ENCODE results near the gene FSTL4. TPM values are rescaled to one million over a fixed set of nuclear protein-coding genes. Genes with fewer than 3 reads are reported as not detected.

FSTL4 gene
- total and polyA plus RNA-seq, 2 of the 13 experiments (the other 11 are each of a cell fraction or from before 2014, with no cell fraction given): 2.1 to 3.0 TPM

DNA sequence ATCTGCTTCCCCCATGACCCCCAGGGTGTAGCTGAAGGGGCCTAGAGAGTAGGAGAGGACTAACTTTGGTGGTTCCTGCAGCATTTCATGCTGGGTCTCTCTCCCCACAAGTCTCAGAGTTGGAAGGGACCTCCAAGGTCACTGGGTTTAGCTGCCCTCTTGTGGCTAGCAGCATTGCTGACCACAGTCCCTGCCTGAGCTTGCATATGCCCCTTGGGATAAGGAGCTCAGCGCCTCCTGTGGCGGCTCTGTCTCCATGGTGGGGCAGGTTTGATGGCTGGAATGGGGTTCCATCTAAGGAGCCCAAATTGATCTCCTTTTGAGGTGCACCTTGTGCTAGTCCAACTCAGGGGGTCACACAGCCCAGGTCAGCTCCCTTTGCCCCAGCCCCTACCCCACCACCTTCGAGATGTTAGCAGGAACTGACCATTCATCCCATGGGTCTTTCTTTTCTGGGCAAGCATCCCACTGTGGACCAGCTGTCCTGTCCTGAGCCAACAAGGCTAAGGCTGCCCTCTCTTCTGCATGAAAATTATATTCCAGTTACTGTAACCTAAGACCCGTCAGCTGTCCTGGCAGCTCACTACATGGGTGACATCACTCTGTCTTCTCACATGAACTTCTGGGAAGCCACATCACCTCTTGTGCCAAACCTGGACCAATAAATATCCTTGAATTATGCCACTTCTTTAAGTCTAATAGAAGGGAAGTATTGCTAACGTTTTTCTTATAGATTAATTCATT is 364.3 kb downstream of the FSTL4 start (continued):
- TF ChIP-seq, protein P1, sequence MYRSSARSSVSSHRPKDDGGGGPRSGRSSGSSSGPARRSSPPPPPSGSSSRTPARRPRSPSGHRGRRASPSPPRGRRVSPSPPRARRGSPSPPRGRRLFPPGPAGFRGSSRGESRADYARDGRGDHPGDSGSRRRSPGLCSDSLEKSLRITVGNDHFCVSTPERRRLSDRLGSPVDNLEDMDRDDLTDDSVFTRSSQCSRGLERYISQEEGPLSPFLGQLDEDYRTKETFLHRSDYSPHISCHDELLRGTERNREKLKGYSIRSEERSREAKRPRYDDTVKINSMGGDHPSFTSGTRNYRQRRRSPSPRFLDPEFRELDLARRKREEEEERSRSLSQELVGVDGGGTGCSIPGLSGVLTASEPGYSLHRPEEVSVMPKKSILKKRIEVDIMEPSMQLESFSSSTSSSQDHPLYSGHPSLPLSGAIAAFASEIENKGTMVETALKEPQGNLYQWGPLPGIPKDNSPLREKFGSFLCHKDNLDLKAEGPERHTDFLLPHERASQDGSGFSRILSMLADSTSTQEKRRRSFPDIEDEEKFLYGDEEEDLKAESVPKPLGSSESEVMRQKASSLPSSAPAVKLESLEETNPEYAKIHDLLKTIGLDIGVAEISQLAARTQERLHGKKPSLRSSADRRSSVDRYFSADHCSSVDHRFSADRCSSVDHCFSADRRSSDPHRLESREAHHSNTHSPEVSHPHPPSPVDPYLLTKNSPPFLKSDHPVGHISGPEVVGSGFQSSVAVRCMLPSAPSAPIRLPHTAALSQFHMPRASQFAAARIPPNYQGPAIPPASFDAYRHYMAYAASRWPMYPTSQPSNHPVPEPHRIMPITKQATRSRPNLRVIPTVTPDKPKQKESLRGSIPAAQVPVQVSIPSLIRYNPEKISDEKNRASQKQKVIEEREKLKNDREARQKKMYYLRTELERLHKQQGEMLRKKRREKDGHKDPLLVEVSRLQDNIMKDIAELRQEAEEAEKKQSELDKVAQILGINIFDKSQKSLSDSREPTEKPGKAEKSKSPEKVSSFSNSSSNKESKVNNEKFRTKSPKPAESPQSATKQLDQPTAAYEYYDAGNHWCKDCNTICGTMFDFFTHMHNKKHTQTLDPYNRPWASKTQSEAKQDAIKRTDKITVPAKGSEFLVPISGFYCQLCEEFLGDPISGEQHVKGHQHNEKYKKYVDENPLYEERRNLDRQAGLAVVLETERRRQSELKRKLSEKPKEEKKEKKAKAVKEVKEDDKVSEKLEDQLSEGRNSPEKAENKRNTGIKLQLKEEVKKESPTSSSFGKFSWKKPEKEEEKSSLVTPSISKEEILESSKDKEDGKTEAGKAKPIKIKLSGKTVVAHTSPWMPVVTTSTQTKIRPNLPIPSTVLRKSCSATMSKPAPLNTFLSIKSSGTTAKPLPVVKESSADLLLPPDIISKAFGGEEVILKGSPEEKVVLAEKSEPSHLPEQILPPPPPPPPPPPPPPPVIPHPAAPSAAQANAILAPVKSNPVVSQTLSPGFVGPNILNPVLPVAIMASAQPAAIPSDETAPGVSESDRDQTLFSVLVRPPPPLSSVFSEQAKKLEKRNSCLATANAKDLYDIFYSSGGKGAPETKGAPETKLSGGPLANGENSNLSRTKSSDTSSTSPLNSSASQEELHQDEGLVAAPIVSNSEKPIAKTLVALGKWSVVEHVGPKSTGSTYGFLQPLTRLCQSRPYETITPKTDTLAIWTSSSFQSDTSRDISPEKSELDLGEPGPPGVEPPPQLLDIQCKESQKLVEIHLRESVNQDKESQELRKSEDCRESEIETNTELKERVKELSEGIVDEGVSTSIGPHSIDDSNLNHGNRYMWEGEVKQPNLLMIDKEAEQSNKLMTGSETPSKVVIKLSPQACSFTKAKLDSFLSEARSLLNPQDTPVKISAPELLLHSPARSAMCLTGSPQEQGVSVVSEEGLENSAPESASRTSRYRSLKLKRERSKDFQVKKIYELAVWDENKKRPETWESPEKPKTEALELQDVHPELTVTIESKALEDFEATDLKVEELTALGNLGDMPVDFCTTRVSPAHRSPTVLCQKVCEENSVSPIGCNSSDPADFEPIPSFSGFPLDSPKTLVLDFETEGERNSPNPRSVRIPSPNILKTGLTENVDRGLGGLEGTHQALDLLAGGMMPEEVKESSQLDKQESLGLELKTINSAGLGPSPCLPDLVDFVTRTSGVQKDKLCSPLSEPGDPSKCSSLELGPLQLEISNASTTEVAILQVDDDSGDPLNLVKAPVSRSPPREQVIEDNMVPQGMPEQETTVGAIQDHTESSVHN (CRISPR knock-in tag; IDR thresholded peaks at IDR 0.05): no peak
- TF ChIP-seq, protein P2, sequence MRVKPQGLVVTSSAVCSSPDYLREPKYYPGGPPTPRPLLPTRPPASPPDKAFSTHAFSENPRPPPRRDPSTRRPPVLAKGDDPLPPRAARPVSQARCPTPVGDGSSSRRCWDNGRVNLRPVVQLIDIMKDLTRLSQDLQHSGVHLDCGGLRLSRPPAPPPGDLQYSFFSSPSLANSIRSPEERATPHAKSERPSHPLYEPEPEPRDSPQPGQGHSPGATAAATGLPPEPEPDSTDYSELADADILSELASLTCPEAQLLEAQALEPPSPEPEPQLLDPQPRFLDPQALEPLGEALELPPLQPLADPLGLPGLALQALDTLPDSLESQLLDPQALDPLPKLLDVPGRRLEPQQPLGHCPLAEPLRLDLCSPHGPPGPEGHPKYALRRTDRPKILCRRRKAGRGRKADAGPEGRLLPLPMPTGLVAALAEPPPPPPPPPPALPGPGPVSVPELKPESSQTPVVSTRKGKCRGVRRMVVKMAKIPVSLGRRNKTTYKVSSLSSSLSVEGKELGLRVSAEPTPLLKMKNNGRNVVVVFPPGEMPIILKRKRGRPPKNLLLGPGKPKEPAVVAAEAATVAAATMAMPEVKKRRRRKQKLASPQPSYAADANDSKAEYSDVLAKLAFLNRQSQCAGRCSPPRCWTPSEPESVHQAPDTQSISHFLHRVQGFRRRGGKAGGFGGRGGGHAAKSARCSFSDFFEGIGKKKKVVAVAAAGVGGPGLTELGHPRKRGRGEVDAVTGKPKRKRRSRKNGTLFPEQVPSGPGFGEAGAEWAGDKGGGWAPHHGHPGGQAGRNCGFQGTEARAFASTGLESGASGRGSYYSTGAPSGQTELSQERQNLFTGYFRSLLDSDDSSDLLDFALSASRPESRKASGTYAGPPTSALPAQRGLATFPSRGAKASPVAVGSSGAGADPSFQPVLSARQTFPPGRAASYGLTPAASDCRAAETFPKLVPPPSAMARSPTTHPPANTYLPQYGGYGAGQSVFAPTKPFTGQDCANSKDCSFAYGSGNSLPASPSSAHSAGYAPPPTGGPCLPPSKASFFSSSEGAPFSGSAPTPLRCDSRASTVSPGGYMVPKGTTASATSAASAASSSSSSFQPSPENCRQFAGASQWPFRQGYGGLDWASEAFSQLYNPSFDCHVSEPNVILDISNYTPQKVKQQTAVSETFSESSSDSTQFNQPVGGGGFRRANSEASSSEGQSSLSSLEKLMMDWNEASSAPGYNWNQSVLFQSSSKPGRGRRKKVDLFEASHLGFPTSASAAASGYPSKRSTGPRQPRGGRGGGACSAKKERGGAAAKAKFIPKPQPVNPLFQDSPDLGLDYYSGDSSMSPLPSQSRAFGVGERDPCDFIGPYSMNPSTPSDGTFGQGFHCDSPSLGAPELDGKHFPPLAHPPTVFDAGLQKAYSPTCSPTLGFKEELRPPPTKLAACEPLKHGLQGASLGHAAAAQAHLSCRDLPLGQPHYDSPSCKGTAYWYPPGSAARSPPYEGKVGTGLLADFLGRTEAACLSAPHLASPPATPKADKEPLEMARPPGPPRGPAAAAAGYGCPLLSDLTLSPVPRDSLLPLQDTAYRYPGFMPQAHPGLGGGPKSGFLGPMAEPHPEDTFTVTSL (CRISPR knock-in tag; IDR thresholded peaks at IDR 0.05; ENCODE audit: borderline replicate concordance): no peak
- TF ChIP-seq ZNF329 (CRISPR knock-in tag; IDR thresholded peaks at IDR 0.05; ENCODE audit: low read depth) (no peak), JARID2 (CRISPR knock-in tag; IDR thresholded peaks at IDR 0.05; ENCODE audit: insufficient replicate concordance) (no peak), EZH2 (conservative IDR thresholded peaks at IDR 0.05; ENCODE audit: low read depth, low read length) (no peak), RAD21 (CRISPR knock-in tag; IDR thresholded peaks at IDR 0.05) (peak; percentile 80), ISX (CRISPR knock-in tag; conservative IDR thresholded peaks at IDR 0.05) (no peak), TBP (CRISPR knock-in tag; IDR thresholded peaks at IDR 0.05) (no peak), ZNF724P (CRISPR knock-in tag; IDR thresholded peaks at IDR 0.05; ENCODE audit: borderline replicate concordance) (no peak), MEIS2 (CRISPR knock-in tag; IDR thresholded peaks at IDR 0.05) (no peak)
- TF ChIP-seq, protein P3, sequence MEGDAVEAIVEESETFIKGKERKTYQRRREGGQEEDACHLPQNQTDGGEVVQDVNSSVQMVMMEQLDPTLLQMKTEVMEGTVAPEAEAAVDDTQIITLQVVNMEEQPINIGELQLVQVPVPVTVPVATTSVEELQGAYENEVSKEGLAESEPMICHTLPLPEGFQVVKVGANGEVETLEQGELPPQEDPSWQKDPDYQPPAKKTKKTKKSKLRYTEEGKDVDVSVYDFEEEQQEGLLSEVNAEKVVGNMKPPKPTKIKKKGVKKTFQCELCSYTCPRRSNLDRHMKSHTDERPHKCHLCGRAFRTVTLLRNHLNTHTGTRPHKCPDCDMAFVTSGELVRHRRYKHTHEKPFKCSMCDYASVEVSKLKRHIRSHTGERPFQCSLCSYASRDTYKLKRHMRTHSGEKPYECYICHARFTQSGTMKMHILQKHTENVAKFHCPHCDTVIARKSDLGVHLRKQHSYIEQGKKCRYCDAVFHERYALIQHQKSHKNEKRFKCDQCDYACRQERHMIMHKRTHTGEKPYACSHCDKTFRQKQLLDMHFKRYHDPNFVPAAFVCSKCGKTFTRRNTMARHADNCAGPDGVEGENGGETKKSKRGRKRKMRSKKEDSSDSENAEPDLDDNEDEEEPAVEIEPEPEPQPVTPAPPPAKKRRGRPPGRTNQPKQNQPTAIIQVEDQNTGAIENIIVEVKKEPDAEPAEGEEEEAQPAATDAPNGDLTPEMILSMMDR (CRISPR knock-in tag; IDR thresholded peaks at IDR 0.05): peak; percentile 88
- TF ChIP-seq, protein P4, sequence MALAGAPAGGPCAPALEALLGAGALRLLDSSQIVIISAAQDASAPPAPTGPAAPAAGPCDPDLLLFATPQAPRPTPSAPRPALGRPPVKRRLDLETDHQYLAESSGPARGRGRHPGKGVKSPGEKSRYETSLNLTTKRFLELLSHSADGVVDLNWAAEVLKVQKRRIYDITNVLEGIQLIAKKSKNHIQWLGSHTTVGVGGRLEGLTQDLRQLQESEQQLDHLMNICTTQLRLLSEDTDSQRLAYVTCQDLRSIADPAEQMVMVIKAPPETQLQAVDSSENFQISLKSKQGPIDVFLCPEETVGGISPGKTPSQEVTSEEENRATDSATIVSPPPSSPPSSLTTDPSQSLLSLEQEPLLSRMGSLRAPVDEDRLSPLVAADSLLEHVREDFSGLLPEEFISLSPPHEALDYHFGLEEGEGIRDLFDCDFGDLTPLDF (CRISPR knock-in tag; IDR thresholded peaks at IDR 0.05): no peak

All from HepG2 (cell line).